Pulmonary artery endothelial cell (primary cell): ENCODE measurements around the gene FLT3. TPM values are rescaled to one million over a fixed set of nuclear protein-coding genes. Genes with fewer than 3 reads are reported as not detected.
A peak's percentile ranks its signal among the peaks of the same experiment; 100 is the strongest.
"Not testable (repeated sequence)": the region's sequence is repeated elsewhere in the genome, so short reads cannot be mapped to it uniquely, and the experiment has no call there.

ENCODE experiments used
- DNase-seq: peaks from one replicate; pipeline ENCODE4 v3.0.0-alpha.2; 2011; ENCODE audit warnings: low read depth, low spot score
- total RNA-seq: library from RNA; depleted of rRNA; stranded (reverse); fragments of >200 nt; gene quantifications from 2 replicates; pipeline ENCODE4 v1.2.3, GENCODE V29; 2014

The FLT3 gene
- total RNA-seq, result 0.04 TPM in 1 of 2 replicates, not detected in the other

GRCh38 chr13:28100150-28101121 is at the start of gene FLT3:
Gene FLT3, minus strand, starts transcription at chr13:28100576. Its CDS starts 66 bp downstream, at chr13:28100510.
- DNase-seq, result no peak

DNA sequence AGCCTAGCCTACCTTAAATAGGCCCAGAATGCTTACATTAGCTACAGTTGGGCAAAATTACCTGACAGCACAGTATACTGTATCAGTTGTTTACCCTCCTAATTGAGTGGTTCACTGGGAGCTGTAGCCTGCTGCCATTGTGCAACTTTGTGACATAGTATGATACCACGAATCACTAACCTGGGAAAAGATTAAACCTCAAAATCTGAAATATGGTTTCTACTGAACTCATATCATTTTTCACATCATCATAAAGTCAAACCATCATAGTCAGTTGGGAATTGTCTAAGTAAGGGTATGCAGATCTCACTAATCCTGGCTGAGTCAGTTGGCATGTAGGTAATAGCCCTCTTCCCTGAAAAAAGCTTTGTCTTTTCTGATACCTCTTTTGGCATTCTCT is 47.1 kb upstream of the FLT3 start:
- DNase-seq, result no peak

GRCh38 chr13:28145049-28145448 is 44.7 kb upstream of the FLT3 start:
- no peak for DNase-seq

DNA sequence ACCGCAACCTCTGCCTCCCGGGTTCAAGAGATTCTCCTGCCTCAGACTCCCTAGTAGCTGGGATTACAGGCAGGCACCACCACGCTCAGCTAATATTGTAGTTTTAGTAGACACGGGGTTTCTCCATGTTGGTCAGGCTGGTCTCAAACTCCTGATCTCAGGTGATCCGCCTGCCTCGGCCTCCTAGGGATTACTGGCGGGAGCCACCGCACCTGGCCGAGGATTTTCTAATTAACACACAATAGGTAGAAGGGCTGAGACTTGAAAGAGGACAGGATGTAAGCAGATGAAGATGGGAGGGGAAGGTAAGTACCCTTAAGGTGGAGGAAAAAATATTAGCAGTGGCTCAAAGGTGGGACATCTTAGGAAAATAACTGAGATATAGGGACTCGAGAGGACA is 41.2 kb upstream of the FLT3 start:
- DNase-seq, result not testable (repeated sequence)

- no peak for DNase-seq
Observed at GRCh38 chr13:28140433-28141125, 40.2 kb upstream of the FLT3 start.

- peak; percentile 64 for DNase-seq
Observed at GRCh38 chr13:28138756-28139470, 38.5 kb upstream of the FLT3 start.

DNA sequence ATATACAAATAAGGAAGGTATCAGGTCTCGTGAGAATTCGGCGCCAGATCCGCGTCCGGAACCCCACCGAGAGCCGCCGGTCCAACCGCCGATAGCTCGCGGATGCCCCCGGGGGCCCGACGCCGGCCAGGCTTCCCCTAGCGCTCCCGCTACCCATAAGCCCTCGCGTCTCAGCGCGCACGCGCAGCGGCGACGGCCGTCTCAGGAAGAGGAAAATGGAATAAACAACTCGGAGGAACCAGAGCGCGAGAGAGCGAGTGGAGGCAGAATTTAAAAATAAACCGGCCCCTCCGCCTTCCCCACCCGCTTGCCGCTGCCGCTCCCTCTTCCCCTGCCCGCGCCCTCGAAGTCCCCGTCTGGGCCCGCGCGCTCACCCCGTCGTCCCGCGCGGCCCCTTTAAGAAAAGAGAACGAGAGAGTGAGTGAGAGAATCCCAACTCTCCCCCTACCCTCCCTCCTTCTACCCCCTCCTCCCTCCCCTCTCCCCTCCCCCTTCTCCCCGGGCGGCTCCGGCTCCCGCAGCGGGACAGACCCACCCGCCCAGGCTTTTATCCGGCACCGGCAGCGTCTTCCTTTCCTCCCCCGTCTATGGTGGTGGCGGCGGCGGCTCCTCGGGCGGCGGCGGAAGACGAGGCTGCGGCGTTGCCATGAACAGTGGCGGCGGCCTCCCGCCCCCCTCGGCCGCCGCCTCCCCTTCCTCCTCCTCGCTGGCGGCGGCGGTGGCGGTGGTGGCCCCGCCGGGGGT is 37.8 kb upstream of the FLT3 start, which contains the start of gene PAN3:
PAN3 (plus strand) TSS at position 534 of the 744 bp plus-strand sequence; CDS start at position 647, 113 bp downstream.
- peak; percentile 69 for DNase-seq

DNA sequence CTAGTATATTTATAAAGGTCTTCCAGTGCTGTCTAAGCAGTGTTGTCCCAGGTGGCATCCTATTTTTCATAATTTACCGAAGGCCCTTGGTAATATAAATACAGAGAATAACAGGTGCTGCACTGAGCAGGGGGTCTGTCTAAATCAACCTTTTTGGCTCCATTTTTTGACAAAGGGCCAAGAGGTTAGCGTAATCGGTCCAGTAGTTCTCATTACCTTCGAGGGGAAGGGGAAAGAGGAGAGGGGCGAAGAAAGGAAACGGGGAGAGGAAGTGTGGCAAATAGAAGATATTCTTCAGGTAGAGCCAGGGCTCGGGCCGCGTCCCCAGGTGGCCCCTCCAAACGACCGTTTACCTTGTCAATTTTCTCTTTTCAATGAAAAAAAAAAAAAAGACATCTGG is 37.2 kb upstream of the FLT3 start:
- DNase-seq, result no peak

GRCh38 chr13:28136916-28137315 is 36.5 kb upstream of the FLT3 start:
- no peak for DNase-seq

DNA sequence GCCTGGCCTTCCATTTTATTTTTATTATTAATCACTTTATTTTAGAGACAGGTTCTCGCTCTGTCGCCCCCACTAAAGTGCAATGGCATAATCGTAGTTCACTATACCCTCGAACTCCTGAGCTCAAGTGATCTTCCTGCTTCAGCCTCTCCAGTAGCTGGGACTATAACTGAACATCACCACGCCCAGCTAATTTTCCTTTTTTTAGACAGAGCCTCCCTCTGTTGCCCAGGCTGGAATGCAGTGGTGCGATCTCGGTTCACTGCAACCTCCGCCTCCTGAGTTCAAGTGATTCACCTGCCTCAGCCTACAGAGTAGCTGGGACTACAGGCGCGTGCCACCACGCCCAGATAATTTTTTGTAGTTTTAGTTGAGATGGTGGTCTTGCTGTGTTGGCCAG is 31.3 kb upstream of the FLT3 start:
- no peak for DNase-seq

- DNase-seq, result no peak
Observed at GRCh38 chr13:28129911-28130693, 29.7 kb upstream of the FLT3 start.

DNA sequence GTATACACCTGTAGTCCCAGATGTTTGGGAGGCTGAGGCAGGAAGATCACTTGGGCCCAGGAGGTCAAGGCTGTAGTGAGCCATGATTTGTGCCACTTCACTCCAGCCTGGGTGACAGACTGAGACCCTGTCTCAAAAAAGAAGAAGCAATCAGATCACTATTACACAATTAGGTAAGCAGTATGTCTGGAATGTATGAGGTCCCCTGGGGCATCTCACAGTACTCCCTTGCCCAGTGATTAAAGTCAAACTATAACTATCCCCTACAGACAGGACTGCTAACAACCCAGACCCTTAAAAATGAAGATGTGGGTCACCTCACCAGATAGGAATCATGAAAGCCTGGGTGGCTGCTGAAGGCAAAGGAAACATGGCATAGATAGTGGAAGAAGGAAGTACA is 28.6 kb upstream of the FLT3 start:
- DNase-seq, result no peak

GRCh38 chr13:28128030-28128429 is 27.7 kb upstream of the FLT3 start:
- no peak for DNase-seq

DNA sequence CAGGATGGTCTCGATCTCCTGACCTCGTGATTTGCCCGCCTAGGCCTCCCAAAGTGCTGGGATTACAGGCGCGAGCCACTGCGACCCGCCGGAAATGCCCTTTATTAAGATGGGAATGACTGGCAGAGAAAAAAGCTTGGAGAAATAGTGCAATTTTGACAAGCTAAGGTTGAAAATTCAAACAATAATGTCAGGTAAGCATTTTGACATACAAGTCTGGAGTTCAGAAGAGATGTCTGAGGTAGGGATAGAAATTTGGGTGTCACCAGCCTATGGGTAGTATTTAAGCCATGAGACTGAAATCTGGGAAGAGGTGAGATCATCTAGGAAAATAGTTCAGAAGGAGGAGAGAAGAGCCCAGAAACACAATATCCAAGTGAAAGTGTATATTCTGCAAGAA is 20.8 kb upstream of the FLT3 start:
- DNase-seq, result no peak

DNA sequence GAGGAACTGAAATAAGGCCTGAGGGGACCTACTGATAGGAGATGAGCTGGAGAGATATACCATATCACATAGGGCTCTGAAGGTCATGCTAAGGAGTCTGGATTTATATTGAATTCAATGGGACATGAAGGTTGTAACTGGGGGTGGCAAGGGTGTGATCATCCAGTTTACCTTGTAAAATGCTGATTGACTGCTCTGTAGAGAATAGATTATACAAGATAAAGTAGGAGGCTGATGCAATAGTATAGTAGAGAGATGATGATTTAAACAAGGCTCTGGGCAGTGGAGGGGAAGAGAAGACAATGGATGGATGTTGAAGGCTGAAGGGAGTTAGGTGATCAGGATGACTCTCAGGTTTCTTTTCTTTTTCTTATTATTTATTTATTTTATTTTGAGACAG is 19.9 kb upstream of the FLT3 start:
- DNase-seq, result no peak

GRCh38 chr13:28117689-28118377 is 17.5 kb upstream of the FLT3 start:
- no peak for DNase-seq

- DNase-seq, result no peak
Observed at GRCh38 chr13:28116736-28117135, 16.4 kb upstream of the FLT3 start.

GRCh38 chr13:28110414-28110813 is 10.0 kb upstream of the FLT3 start:
- DNase-seq, result no peak

DNA sequence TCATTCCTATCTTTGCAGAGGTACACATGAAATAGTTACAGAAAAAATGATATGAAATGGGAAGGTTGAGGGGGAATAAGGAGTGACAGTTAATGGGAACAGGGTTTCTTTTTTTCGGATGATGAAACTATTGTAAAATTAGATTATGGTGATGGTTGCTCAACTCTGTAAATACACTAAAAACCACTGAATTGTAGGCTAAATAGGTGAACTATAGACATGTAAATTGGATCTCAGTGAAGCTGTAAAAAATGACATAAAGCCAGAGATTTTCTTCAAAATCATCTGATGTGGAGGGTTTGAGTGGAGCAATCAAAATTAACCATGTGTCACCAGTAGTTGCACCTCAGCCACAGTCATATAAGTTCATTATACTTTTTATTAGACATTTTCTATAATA is 6.6 kb upstream of the FLT3 start:
- DNase-seq, result no peak

- not testable (repeated sequence) for DNase-seq
Observed at GRCh38 chr13:28101886-28102285, 1.5 kb upstream of the FLT3 start.
